Keratinocyte (primary cell): ENCODE results near the gene MYO1H.

ENCODE experiments used
- CTCF ChIP-seq, 3 experiments: IDR thresholded peaks in 1 of 3; conservative IDR thresholded peaks in 1 of 3; optimal IDR thresholded peaks in 1 of 3; 2 replicates in 2 of 3; 3 replicates in 1 of 3; pipeline versions ENCODE3 to v1.5.1; 2011; ENCODE audit warnings: low read length in 3 of 3, mild to moderate bottlenecking in 3 of 3, moderate library complexity in 2 of 3, control low read depth in 1 of 3, inconsistent platforms in 1 of 3; ENCODE audit not compliant: insufficient read depth in 2 of 3; ENCODE audit errors: extremely low read depth in 1 of 3
- EZH2 ChIP-seq: IDR thresholded peaks from one replicate; pipeline ENCODE4 v1.6.1; 2012; ENCODE audit warnings: inconsistent platforms, mild to moderate bottlenecking, low read length, moderate library complexity

- TF ChIP-seq CTCF (optimal IDR thresholded peaks at IDR 0.05 in 1 of 3, IDR thresholded peaks at IDR 0.05 in 1 of 3, conservative IDR thresholded peaks at IDR 0.05 in 1 of 3; ENCODE audit: extremely low read depth in 1 of 3, insufficient read depth in 2 of 3, low read length in 3 of 3) (no peak), EZH2 (no peak)
These were observed 112.8 kb downstream of the MYO1H start for GRCh38 chr12:109460538-109460937.
